GM21528 (cell line): ENCODE results near the gene AKAP13.
"Not testable (repeated sequence)": the region's sequence is repeated elsewhere in the genome, so short reads cannot be mapped to it uniquely, and the experiment has no call there.

Experiments used
- ATAC-seq: cut with Tn5 transposase; IDR thresholded peaks from one replicate; pipeline ENCODE4 v1.9.1; 2021; ENCODE audit warnings: mild to moderate bottlenecking, moderate library complexity; ENCODE audit not compliant: unreplicated experiment, low FRiP score

AKAP13 gene

GRCh38 chr15:85525755-85526154, 145.4 kb downstream of the AKAP13 start:
- no peak for ATAC-seq

DNA sequence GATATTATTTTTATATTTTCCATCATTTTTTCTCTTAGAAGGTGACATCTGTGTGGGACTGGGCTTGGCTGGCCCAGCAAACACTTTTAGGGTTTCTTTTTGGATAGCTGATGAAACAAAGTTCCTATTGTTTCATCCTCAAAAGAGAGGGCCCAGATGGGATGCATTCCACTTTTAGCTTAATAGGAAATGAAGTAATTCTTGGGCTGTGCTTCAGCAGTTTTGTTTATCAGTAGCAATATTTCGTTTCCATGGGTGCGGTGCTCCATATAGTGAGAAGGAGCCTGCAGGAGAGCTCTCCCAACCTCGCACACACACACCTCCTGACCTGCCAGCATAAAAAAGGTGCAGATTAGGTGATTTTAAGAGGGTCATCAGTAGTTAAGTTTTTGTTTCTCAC, 147.5 kb downstream of the AKAP13 start:
- ATAC-seq = no peak

DNA sequence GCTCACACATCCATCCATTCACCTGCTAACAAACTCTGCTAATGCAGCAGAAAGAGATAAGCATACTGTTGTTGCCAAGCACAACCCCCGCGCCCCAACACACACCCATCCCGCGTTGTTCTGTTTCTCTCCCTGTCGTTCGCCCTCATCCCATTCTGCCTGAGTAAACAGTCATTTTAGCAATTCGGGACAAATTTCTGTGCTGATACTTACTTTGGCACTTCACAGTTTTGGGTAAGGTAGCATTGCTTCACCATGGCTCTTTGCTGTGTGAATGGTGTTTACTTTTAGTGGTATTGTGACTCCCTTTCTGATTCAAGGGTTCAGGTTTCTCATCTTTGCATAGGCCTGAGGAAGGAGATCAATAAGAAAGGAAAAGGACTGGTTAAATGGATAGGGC, 149.7 kb downstream of the AKAP13 start:
- ATAC-seq = no peak

GRCh38 chr15:85531083-85531482, 150.7 kb downstream of the AKAP13 start:
- ATAC-seq = no peak

- ATAC-seq = no peak
These were observed 152.3 kb downstream of the AKAP13 start for GRCh38 chr15:85532689-85533088.

GRCh38 chr15:85534031-85534430, 153.6 kb downstream of the AKAP13 start:
- peak; percentile 94 for ATAC-seq

GRCh38 chr15:85535533-85536330, 155.3 kb downstream of the AKAP13 start:
- ATAC-seq = not testable (repeated sequence)

GRCh38 chr15:85536341-85536740, 155.9 kb downstream of the AKAP13 start:
- no peak for ATAC-seq

DNA sequence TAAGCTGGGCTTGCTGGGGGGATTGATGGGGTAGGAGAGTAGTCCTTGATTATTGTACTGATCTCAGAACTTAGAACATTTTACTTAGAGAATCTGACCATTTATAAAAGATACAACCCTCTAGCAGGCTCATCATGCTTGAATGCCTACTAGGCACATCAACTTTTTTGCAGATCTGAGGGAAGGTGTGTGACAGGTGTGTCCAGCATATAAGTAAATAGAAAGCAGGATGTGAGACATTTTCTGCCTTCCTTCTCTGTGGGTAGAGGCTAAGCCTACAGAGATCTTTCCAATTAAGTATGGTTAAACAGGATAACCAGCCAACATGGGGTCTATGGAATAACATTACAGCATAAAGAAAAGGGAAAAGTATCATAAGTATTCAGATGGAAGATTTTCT, 159.1 kb downstream of the AKAP13 start:
- ATAC-seq = no peak

GRCh38 chr15:85540085-85540797, 159.8 kb downstream of the AKAP13 start:
- ATAC-seq = no peak

- peak; percentile 59 for ATAC-seq
These were observed 161.3 kb downstream of the AKAP13 start for GRCh38 chr15:85541744-85542143.

- ATAC-seq = no peak
These were observed 162.1 kb downstream of the AKAP13 start for GRCh38 chr15:85542488-85542887.

GRCh38 chr15:85542895-85543331, 162.5 kb downstream of the AKAP13 start:
- ATAC-seq = no peak

DNA sequence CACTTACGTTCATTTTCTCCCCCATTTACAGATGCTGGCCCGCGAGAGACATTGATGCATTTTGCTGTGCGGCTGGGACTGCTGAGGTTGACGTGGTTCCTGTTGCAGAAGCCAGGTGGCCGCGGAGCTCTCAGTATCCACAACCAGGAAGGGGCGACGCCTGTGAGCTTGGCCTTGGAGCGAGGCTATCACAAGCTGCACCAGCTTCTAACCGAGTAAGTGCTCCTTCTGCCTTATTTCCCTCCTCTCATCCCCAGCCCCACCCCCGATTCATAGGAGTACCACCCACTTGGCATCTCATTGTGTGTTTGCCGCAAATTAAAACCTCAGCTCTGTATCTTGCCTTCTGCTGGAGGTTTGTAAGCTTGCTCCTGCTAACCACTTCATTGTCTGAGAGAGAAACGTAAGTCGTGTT, 163.3 kb downstream of the AKAP13 start:
- no peak for ATAC-seq

- ATAC-seq = no peak
These were observed 164.8 kb downstream of the AKAP13 start for GRCh38 chr15:85545185-85545584.

GRCh38 chr15:85545752-85546151, 165.3 kb downstream of the AKAP13 start:
- no peak for ATAC-seq

DNA sequence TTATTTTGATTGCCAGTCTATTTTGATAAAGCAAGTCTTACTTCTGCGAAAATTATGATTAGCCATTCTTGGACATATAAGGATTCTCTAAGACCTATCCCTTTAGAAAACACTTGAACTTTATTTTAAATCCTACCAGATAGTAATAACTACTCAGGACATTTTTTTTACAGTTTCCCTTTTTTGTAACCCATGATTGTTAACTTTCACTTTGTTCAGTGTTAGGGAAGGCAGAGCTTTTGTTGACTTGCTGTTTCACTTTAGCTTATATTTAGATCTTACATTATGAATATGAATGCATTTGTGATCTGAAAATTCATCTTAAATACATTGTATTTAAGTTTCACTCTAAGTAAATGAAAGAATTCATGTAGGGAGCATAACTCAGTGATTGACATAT, 167.0 kb downstream of the AKAP13 start:
- no peak for ATAC-seq

GRCh38 chr15:85550283-85550682, 169.9 kb downstream of the AKAP13 start:
- ATAC-seq = no peak

DNA sequence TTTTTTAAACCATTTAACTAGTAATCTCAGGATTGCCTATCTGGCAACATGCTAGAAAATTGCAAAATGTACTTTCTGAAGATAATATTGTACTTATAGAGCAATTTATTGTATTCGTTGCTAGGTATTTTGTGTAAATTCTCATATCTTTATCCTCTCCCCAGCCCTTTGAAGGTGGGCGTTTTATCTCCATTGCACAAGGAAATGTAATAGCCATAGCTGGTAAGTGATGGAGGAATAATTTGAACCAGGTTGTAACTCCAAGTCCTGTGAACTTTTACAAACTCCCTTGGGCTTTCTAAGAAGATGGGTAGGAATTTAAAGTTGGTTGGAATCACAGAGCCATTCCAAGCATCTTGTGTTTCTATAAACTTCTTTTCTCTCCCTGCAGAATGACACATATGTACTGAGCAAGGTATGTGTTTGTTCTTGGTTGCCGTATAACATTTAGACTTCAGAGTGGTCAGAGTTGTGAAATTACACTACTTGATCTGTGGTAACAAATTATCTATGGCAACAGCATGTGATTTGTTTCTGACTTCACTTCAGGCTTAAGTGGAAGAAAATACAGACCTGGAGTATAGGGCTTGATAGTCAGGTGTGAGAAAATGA, 170.9 kb downstream of the AKAP13 start:
- no peak for ATAC-seq

- peak; percentile 50 for ATAC-seq
These were observed 174.6 kb downstream of the AKAP13 start for GRCh38 chr15:85554852-85555521.
